Stimulated activated CD4-positive, alpha-beta T cell treated with anti-CD3 and anti-CD28 coated beads, Interleukin-4, amount 100 ng/mL, for 24 hours (primary cell): ENCODE data around the gene MARCHF10.
"Not testable (repeated sequence)": the region's sequence is repeated elsewhere in the genome, so short reads cannot be mapped to it uniquely, and the experiment has no call there.

Experiments
- DNase-seq: peaks from one replicate; pipeline ENCODE4 v3.0.0-alpha.2; 2020

MARCHF10 gene

GRCh38 chr17:62693616-62694409 lies 114.3 kb downstream of the MARCHF10 start:
- no peak for DNase-seq

DNA sequence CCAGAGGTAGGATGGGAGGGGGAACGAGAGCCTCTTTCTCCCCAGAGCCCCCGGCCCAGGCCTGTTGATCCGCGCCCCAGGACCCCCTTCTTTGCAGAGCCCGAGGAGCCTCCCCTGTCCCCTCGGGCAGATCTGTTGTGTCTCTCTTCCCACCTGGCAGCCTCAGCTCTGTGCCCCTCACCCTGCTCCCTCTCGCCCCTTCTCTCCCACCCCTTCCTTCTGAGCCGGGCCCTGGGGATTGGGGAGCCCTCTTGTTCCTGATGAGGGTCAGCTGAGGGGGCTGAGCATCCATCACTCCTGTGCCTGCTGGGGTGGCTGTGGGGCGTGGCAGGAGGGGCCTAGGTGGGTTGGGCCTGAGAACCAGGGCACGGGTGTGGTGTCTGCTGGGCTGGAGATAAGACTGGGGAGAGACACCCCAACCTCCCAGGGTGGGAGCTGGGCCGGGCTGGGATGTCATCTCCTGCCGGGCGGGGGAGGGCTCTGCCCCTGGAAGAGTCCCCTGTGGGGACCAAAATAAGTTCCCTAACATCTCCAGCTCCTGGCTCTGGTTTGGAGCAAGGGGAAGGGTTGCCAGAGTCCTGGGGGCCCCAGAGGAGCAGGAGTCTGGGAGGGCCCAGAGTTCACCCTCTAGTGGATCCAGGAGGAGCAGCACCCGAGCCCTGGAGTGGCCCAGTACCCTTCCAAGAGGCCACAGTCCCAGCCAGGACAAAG lies 115.2 kb downstream of the MARCHF10 start:
- DNase-seq: peak; percentile 13

- no peak for DNase-seq
These were observed 115.9 kb downstream of the MARCHF10 start for GRCh38 chr17:62692159-62692651.

GRCh38 chr17:62691589-62691915 lies 116.6 kb downstream of the MARCHF10 start:
- not testable (repeated sequence) for DNase-seq

- DNase-seq: no peak
These were observed 117.8 kb downstream of the MARCHF10 start for GRCh38 chr17:62690168-62690897.

DNA sequence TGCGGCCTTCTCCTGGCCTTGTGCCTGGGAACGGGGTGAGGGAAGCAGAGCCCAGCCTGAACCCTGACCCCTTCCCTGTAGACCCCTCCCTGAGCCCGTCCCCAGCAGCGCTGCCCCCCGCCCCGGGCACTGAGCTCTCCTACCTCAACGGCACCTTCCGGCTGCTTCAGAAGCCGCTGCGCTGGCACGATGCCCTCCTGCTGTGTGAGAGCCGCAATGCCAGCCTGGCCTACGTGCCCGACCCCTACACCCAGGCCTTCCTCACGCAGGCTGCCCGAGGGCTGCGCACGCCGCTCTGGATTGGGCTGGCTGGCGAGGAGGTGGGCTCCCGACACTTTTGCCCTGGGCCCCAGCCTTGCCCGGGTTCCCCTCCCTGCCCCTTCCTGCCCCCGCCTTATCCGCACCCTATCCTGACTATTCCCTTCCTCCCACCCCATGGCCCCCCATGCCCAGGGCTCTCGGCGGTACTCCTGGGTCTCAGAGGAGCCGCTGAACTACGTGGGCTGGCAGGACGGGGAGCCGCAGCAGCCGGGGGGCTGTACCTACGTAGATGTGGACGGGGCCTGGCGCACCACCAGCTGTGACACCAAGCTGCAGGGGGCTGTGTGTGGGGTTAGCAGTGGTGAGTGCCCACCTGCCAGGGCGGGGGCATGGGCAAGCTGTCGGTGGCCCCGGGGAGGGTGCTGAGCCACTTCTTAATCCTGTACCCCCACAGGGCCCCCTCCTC lies 118.5 kb downstream of the MARCHF10 start:
- no peak for DNase-seq

DNA sequence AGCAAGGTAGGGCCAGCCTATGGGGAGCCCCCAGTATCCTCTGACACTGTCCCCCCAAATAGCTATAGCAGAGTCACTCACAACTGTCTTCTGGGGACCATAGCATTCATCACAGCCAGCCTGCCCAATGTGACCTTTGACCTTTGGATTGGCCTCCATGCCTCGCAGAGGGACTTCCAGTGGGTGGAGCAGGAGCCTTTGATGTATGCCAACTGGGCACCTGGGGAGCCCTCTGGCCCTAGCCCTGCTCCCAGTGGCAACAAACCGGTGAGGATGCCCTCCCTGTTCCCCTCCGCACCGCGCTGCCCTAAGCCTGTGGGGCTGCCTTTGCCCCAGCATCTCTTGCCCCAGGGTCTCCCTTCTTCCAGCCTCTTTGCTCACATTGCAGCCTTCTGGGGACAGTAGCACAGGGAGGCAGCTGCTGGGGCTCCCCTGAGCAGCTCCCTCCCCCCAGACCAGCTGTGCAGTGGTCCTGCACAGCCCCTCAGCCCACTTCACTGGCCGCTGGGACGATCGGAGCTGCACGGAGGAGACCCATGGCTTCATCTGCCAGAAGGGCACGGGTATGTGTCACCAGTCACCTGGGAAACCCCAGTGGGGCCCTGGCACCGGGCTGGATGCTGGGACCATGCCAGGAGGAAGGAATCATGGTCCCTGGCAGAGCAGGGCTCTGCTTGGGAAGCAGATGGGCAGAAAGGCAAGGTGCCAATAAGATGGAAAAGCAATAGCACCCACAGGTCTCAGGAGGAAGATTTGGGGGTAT lies 119.5 kb downstream of the MARCHF10 start:
- DNase-seq: no peak

- no peak for DNase-seq
These were observed 120.1 kb downstream of the MARCHF10 start for GRCh38 chr17:62687997-62688396.

GRCh38 chr17:62684179-62684578 lies 123.9 kb downstream of the MARCHF10 start:
- DNase-seq: no peak

DNA sequence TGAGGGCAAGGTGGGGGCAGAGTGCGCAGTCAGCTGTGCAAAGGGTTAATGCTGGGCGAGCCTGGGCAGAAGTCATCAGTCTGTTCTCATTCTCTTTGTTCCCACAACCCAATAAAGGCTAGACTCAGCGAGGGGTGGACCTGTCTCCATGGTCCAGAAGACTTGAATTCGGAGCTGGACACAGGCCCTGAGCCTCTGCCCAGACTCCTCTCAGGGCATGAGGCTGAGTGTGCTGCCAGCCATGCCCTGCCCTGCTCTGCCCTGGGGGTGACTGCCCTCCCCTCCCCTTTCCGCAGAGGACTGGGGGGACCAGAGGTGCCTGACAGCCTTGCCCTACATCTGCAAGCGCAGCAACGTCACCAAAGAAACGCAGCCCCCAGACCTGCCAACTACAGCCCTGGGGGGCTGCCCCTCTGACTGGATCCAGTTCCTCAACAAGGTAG lies 126.2 kb downstream of the MARCHF10 start:
- no peak for DNase-seq

DNA sequence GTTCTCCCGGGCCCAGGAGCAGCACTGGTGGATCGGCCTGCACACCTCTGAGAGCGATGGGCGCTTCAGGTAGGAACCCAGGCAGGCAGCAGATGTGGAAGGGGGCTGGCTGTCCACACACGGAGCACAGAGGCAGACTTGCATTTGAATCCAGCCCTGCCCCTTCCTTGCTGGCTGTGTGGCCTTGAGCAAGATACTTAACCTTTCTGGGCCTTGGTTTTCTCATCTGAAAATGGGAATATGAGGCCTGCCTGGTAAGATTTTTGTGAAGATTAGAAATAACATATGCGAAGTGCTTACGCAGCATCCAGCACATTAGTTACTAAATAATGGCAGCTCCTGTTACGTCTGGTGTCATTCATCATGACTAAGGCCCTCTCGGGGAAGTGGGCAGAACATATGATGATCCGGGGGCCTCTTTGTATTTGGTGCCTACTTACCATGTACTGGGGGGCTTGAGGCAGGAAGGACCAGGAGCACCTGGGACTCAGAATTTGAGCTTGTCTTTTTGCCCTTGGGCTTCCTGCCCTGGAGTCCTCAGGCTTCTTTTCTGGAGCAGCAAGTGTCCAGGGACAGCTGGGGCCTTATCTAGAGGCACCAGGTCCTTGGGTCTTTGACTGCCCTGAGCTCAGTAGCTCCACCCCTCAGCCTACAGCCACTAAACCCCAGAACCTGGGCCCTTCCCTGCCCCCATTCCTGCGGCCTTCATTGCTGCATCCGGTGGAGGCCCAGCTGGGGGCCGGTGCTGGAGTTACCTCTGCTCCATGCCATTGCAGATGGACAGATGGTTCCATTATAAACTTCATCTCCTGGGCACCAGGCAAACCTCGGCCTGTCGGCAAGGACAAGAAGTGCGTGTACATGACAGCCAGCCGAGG lies 126.8 kb downstream of the MARCHF10 start:
- no peak for DNase-seq

DNA sequence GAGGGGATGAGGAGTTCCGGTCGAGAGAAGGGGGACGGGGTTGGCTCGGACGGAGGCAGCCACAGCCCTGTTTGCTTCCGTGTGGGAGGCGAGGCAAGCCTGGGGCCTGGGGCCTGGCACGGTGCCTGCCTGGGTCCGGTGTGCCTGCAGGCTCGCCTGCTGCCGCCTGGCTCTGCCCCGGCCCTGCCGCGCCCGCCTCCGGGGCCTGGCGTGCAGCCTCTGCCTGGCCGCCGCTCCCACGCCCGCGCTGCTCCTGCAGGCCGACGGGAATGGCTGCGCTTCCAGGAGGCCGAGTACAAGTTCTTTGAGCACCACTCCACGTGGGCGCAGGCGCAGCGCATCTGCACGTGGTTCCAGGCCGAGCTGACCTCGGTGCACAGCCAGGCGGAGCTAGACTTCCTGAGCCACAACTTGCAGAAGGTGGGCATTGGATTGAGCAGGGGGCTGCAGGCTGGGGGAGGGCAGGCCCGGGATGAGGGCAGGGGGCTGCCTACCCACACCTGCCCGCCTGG lies 127.5 kb downstream of the MARCHF10 start:
- no peak for DNase-seq

DNA sequence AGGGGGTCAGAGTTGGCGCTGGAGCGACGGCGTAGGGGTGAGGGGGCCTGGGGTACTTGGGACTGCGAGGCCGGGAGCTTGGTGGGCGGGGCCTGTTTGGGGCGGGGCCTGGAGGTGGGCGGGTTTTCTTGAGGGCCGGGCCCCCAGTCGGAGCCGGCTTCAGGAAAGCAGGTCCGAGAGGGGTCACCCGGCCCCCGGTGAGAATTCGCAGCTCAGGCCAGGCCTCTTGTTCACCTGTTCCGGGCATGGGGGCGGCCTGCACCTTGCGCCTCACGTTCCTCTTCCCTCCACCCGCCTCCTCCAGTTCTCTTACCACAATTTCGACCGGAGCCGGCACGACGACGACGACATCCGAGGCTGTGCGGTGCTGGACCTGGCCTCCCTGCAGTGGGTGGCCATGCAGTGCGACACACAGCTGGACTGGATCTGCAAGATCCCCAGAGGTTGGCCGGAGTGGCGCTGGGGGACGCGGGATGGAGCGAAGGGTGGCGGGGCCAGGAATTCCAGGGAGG lies 128.2 kb downstream of the MARCHF10 start:
- DNase-seq: no peak

GRCh38 chr17:62678214-62678919 lies 129.7 kb downstream of the MARCHF10 start:
- DNase-seq: no peak

DNA sequence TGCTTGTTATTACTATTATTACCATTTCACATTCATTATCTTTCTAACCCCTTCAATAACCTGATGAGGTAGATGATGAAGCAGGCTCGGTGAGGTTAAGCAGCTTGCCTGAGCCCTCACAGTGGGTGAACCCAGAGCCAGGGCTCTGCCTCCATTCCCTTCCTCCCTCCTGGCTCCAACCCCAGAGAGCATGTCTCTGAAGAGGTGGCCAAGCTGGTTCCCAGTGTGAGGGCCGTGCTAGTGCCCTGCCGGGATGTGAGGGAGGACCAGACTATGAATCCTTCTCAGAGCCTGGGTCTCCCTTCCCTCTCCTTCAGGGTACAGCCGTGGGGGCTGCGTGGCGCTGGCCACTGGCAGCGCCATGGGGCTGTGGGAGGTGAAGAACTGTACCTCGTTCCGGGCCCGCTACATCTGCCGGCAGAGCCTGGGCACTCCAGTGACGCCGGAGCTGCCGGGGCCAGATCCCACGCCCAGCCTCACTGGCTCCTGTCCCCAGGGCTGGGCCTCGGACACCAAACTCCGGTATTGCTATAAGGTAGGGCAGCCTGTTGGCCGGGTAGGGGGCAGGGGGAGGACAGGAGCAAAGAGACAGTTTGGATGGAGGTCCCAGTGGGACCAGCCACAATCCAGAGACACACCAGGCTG lies 131.0 kb downstream of the MARCHF10 start:
- DNase-seq: no peak

DNA sequence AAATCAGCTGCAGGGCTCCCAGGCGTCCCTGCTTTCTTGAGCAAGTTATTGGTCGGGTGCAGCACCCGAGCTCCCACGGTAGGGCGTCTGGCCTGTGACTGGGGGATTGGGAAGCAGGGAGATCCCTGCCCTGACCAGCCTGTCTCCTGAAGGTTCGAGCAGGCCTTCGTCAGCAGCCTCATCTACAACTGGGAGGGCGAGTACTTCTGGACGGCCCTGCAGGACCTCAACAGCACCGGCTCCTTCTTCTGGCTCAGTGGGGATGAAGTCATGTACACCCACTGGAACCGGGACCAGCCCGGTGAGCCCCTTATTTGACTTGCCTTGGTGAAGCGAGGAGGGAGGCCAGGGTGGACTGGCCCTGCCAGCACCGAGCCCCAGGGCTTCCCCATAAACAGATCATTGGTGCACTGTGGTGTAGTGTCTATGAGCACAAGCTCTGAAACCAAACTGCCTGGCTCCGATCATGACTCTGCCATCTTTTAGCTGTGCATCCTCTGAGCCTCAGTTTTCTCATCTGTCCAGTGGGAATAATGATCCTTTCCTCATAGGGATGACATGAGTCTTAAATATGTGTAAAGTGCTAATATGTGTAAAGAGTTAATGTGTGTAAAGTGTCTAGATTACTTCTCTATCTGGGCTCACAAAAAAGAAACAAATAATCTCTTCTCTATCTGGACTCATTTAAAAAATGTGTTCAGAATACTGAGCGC lies 131.7 kb downstream of the MARCHF10 start:
- no peak for DNase-seq

DNA sequence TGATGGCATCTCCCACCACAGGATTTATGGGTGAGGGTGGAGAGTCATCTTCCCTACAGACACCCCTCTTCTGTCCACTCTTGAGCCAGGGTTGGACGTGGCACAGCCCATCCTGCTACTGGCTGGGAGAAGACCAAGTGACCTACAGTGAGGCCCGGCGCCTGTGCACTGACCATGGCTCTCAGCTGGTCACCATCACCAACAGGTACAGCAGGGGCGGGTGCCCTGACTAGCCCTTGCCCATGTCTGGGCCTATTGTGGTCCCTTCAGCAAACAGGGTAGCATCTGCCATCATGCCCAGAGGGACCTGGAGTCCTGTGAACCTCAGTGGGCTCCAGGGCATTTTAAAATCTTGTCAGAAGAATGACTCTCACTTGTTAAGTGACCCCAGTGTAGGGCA lies 132.4 kb downstream of the MARCHF10 start:
- no peak for DNase-seq

DNA sequence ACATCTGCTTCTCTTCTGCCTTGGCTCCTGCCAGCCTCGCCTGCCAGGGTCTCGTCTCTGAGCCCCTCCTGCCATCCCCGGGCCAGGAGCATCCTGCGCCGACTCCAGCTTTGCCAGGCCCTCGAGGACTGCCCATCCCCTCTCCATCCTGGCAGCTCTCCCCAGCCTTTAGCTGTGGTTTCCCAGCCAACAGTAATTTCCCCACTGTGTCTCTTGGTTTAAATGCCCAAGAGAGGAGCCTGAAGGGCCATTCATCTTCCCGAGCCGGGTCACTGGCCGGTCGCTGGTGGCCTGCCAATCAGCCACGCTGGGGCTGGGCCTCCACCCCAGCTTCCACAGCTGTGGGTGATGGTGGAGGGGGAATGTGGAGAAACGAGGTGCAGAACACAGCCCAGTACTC lies 132.9 kb downstream of the MARCHF10 start:
- no peak for DNase-seq

GRCh38 chr17:62674841-62675240 lies 133.3 kb downstream of the MARCHF10 start:
- DNase-seq: no peak
